ENCODE results near the gene C9orf43.
"Not testable (repeated sequence)": the region's sequence is repeated elsewhere in the genome, so short reads cannot be mapped to it uniquely, and the experiment has no call there.

DNA sequence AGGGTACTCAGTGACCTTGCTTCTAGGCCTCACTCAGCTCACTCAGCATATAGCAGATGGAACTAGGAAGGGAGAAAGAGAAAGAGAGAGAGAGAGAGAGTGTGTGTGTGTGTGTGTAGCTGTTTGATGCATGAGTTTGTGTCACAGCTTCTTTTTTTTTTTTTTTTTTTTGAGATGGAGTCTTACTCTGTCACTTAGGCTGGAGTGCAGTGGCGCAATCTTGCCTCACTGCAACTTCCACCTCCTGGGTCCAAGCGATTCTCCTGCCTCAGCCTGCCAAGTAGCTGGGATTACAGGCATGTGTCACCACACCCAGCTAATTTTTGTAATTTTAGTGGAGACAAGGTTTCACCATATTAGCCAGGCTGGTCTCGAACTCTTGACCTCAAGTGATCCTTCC lies 44.9 kb upstream of the C9orf43 start:
- TF ChIP-seq, protein P1, sequence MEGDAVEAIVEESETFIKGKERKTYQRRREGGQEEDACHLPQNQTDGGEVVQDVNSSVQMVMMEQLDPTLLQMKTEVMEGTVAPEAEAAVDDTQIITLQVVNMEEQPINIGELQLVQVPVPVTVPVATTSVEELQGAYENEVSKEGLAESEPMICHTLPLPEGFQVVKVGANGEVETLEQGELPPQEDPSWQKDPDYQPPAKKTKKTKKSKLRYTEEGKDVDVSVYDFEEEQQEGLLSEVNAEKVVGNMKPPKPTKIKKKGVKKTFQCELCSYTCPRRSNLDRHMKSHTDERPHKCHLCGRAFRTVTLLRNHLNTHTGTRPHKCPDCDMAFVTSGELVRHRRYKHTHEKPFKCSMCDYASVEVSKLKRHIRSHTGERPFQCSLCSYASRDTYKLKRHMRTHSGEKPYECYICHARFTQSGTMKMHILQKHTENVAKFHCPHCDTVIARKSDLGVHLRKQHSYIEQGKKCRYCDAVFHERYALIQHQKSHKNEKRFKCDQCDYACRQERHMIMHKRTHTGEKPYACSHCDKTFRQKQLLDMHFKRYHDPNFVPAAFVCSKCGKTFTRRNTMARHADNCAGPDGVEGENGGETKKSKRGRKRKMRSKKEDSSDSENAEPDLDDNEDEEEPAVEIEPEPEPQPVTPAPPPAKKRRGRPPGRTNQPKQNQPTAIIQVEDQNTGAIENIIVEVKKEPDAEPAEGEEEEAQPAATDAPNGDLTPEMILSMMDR (IDR thresholded peaks at IDR 0.05): not testable (repeated sequence)
- not testable (repeated sequence) for TF ChIP-seq POLR2A (IDR thresholded peaks at IDR 0.05)

All from gastroesophageal sphincter (tissue), 3 donors.